H9 (cell line): ENCODE measurements around the gene NUP214. TPM values are rescaled to one million over a fixed set of nuclear protein-coding genes. Genes with fewer than 3 reads are reported as not detected.

ENCODE experiments used
- DNase-seq: peaks from one replicate; pipeline ENCODE4 v3.0.0-alpha.2; 2017
- H2AFZ ChIP-seq: one replicate; pipeline ENCODE4 v1.6.1; 2013; ENCODE audit warnings: mild to moderate bottlenecking, low read length, control low read depth, moderate library complexity
- H2AK5ac ChIP-seq: 2 replicates; pipeline ENCODE4 v1.6.1; 2013; ENCODE audit warnings: low read length, control low read depth, mixed read lengths; ENCODE audit not compliant: insufficient read length
- H2BK120ac ChIP-seq: one replicate; pipeline ENCODE4 v1.6.1; 2013; ENCODE audit warnings: low read depth, mild to moderate bottlenecking, low read length, control low read depth, inconsistent platforms; ENCODE audit not compliant: poor library complexity, severe bottlenecking
- H2BK12ac ChIP-seq: 2 replicates; pipeline ENCODE4 v1.6.1; 2013; ENCODE audit warnings: low read length, control low read depth, mixed read lengths, low read depth; ENCODE audit not compliant: insufficient read length
- H2BK15ac ChIP-seq: 2 replicates; pipeline ENCODE4 v1.6.1; 2013; ENCODE audit warnings: low read depth, low read length, control low read depth
- H2BK20ac ChIP-seq: one replicate; pipeline ENCODE4 v1.6.1; 2013; ENCODE audit warnings: low read depth, mild to moderate bottlenecking, low read length, control low read depth, inconsistent platforms; ENCODE audit not compliant: poor library complexity, severe bottlenecking
- H2BK5ac ChIP-seq: 2 replicates; pipeline ENCODE4 v1.6.1; 2013; ENCODE audit warnings: low read length, control low read depth, mixed read lengths; ENCODE audit not compliant: insufficient read length
- H3K14ac ChIP-seq: 2 replicates; pipeline ENCODE4 v1.6.1; 2013; ENCODE audit warnings: low read length, control low read depth; ENCODE audit not compliant: insufficient read depth
- H3K18ac ChIP-seq: 2 replicates; pipeline ENCODE4 v1.6.1; 2013; ENCODE audit warnings: low read depth, mild to moderate bottlenecking, mixed read lengths, low read length, control low read depth; ENCODE audit not compliant: insufficient read length
- H3K23ac ChIP-seq: 2 replicates; pipeline ENCODE4 v1.6.1; 2013; ENCODE audit warnings: low read length, control low read depth, mixed read lengths, low read depth; ENCODE audit not compliant: insufficient read length
- H3K23me2 ChIP-seq: 2 replicates; pipeline ENCODE4 v1.6.1; 2013; ENCODE audit warnings: low read depth, mild to moderate bottlenecking, mixed read lengths, low read length, control low read depth; ENCODE audit not compliant: insufficient read length, poor library complexity, severe bottlenecking
- H3K27ac ChIP-seq: 2 replicates; pipeline ENCODE4 v1.5.1; 2013; ENCODE audit warnings: low read length, control low read depth, mixed read lengths, low read depth; ENCODE audit not compliant: insufficient read length
- H3K27me3 ChIP-seq: 2 replicates; pipeline ENCODE4 v1.6.1; 2013; ENCODE audit warnings: low read length, control low read depth, inconsistent platforms; ENCODE audit not compliant: insufficient read depth
- H3K4ac ChIP-seq: 2 replicates; pipeline ENCODE4 v1.6.1; 2013; ENCODE audit warnings: low read depth, mild to moderate bottlenecking, control low read depth, inconsistent platforms, low read length, moderate library complexity
- H3K4me1 ChIP-seq: 2 replicates; pipeline ENCODE4 v1.6.1; 2013; ENCODE audit warnings: low read length, control low read depth, inconsistent platforms; ENCODE audit not compliant: insufficient read depth
- H3K4me2 ChIP-seq: 2 replicates; pipeline ENCODE4 v1.6.1; 2013; ENCODE audit warnings: low read length, control low read depth, mixed read lengths; ENCODE audit not compliant: insufficient read length, insufficient read depth
- H3K56ac ChIP-seq: 2 replicates; pipeline ENCODE4 v1.6.1; 2013; ENCODE audit warnings: low read depth, mild to moderate bottlenecking, mixed read lengths, low read length, control low read depth; ENCODE audit not compliant: insufficient read length
- H3K79me1 ChIP-seq: 2 replicates; pipeline ENCODE4 v1.6.1; 2013; ENCODE audit warnings: low read depth, mild to moderate bottlenecking, moderate library complexity, low read length, control low read depth, inconsistent platforms; ENCODE audit not compliant: insufficient read depth, poor library complexity, severe bottlenecking
- H3K79me2 ChIP-seq: 2 replicates; pipeline ENCODE4 v1.6.1; 2013; ENCODE audit warnings: low read length, control low read depth, inconsistent platforms; ENCODE audit not compliant: insufficient read depth
- H3K9ac ChIP-seq: 2 replicates; pipeline ENCODE4 v1.6.1; 2013; ENCODE audit warnings: low read length, control low read depth, mixed read lengths; ENCODE audit not compliant: insufficient read length; ENCODE audit errors: extremely low read depth
- H3K9me3 ChIP-seq: one replicate; pipeline ENCODE4 v1.6.1; 2013; ENCODE audit warnings: low read depth, low read length, inconsistent platforms; ENCODE audit not compliant: control insufficient read depth
- H3T11ph ChIP-seq: one replicate; pipeline ENCODE4 v1.6.1; 2013; ENCODE audit warnings: mild to moderate bottlenecking, low read length, control low read depth, inconsistent platforms
- H4K20me1 ChIP-seq: one replicate; pipeline ENCODE4 v1.6.1; 2013; ENCODE audit not compliant: control insufficient read depth, insufficient read length, insufficient read depth
- H4K5ac ChIP-seq: 2 replicates; pipeline ENCODE4 v1.6.1; 2013; ENCODE audit warnings: low read depth, mild to moderate bottlenecking, mixed read lengths, low read length, control low read depth; ENCODE audit not compliant: insufficient read length
- H4K8ac ChIP-seq: replicated peaks from 2 replicates; pipeline ENCODE4 v1.6.1; 2013; ENCODE audit warnings: low read length, control low read depth, mixed read lengths, low read depth; ENCODE audit not compliant: insufficient read length
- H4K91ac ChIP-seq: 2 replicates; pipeline ENCODE4 v1.6.1; 2013; ENCODE audit warnings: low read depth, mild to moderate bottlenecking, moderate library complexity, mixed read lengths, low read length, control low read depth; ENCODE audit not compliant: insufficient read length
- H3K27ac Mint-ChIP-seq, 3 experiments: 2 replicates in 2 of 3; 3 replicates in 1 of 3; pipeline ENCODE4 v1.8.0; 2020 to 2021; ENCODE audit warnings: mixed read lengths in 3 of 3, mild to moderate bottlenecking in 1 of 3, moderate library complexity in 1 of 3
- H3K27me3 Mint-ChIP-seq: 2 replicates; pipeline ENCODE4 v1.8.0; 2021; ENCODE audit warnings: low read depth, mild to moderate bottlenecking, moderate library complexity, mixed read lengths
- H3K36me3 Mint-ChIP-seq, 3 experiments: 2 replicates in 2 of 3; 3 replicates in 1 of 3; pipeline ENCODE4 v1.8.0; 2020 to 2021; ENCODE audit warnings: low read depth in 3 of 3, mixed read lengths in 3 of 3; ENCODE audit not compliant: insufficient read depth in 1 of 3
- H3K4me1 Mint-ChIP-seq, 2 experiments: 2 replicates each; pipeline ENCODE4 v1.8.0; 2020; ENCODE audit warnings: mixed read lengths in 2 of 2
- H3K4me3 Mint-ChIP-seq, 2 experiments: 2 replicates in 1 of 2; 3 replicates in 1 of 2; pipeline ENCODE4 v1.8.0; 2020 to 2021; ENCODE audit warnings: mild to moderate bottlenecking in 2 of 2, mixed read lengths in 2 of 2, moderate library complexity in 1 of 2
- H3K9me3 Mint-ChIP-seq, 2 experiments: 2 replicates in 1 of 2; 3 replicates in 1 of 2; pipeline ENCODE4 v1.8.0; 2020; ENCODE audit warnings: mild to moderate bottlenecking in 2 of 2, mixed read lengths in 2 of 2, moderate library complexity in 1 of 2
- CTCF ChIP-seq: fragments of 200-600 bp; sonication (generic); conservative IDR thresholded peaks from 3 replicates; pipeline ENCODE4 v1.8.0; 2021; ENCODE audit warnings: antibody characterized with exemption, mild to moderate bottlenecking
- WGBS: extraction: QIAGEN DNeasy Blood & Tissue Kit; methylation state at CpG from one replicate; pipeline ENCODE4 v1.1.7; 2013; ENCODE audit warnings: missing lambda C conversion rate, low lambda C conversion rate, mixed read lengths; ENCODE audit not compliant: insufficient read length; ENCODE audit errors: extremely low coverage; 5-methylcytosine and 5-hydroxymethylcytosine counted together
- total RNA-seq: library from RNA; stranded (reverse); gene quantifications from 2 replicates; pipeline ENCODE4 v1.2.1, GENCODE V29; 2021

The NUP214 gene
- total RNA-seq, 1 experiment from 2014 or later, result 53.8 TPM

GRCh38 chr9:131236161-131236560 is 110.8 kb downstream of the NUP214 start:
- Histone ChIP-seq H2BK20ac (no peak overlapping the region), H3K23me2 (no peaks in the 10 kb centered on the region), H3K27ac (no peak overlapping the region), H2AK5ac (no peak overlapping the region), H3K79me1 (no peaks in the 10 kb centered on the region), H3K23ac (no peak overlapping the region), H2AFZ (no peak overlapping the region), H3K27me3 (no peaks in the 10 kb centered on the region), H4K20me1 (no peaks in the 10 kb centered on the region), H3K4me1 (peaks cover 4% of the 10 kb centered on the region; the same call in 1 of the 2 replicates), H2BK5ac (no peak overlapping the region), H4K8ac (no peak overlapping the region), H3K4me2 (no peak overlapping the region), H3K9ac (no peak overlapping the region), H3K9me3 (no peaks in the 10 kb centered on the region), H3K79me2 (no peaks in the 10 kb centered on the region), H3K14ac (no peak overlapping the region), H3K4ac (no peak overlapping the region), H2BK120ac (no peak overlapping the region), H4K91ac (no peak overlapping the region), H4K5ac (no peak overlapping the region), H3T11ph (no peak overlapping the region), H3K56ac (no peak overlapping the region), H2BK12ac (no peak overlapping the region), H2BK15ac (no peak overlapping the region), H3K18ac (no peak overlapping the region)
- Mint-ChIP-seq H3K9me3 (no peaks in the 10 kb centered on the region), H3K4me3 (no peak overlapping the region), H3K27me3 (no peaks in the 10 kb centered on the region), H3K36me3 (peaks cover 12 to 35% (median 29%) of the 10 kb centered on the region in 3 experiments; a peak in 6 of 7 replicates), H3K27ac (peak overlapping the region in 1 of 3 experiments; percentile 20; a peak in 2 of 7 replicates), H3K4me1 (peaks cover 16 to 26% of the 10 kb centered on the region in 2 experiments)
- DNase-seq, result no peak
- no CpG with 5 or more reads among the region's 8 CpGs for WGBS
- no peak for TF ChIP-seq CTCF
